NB4 (cell line): Measurements from ENCODE around the gene G0S2.

Experiments
- POLR2A ChIP-seq: IDR thresholded peaks from 2 replicates; pipeline ENCODE4 v1.6.1; 2011; ENCODE audit warnings: mild to moderate bottlenecking; ENCODE audit not compliant: insufficient read length; ENCODE audit errors: extremely low read depth
- TF ChIP-seq, protein P1 (sequence below): IDR thresholded peaks from one replicate; pipeline ENCODE4 v1.5.1; 2012; ENCODE audit warnings: low read depth, low read length
- TF ChIP-seq, protein P2 (sequence below): IDR thresholded peaks from 2 replicates; pipeline ENCODE4 v1.6.1; 2011; ENCODE audit warnings: low read depth, low read length

DNA sequence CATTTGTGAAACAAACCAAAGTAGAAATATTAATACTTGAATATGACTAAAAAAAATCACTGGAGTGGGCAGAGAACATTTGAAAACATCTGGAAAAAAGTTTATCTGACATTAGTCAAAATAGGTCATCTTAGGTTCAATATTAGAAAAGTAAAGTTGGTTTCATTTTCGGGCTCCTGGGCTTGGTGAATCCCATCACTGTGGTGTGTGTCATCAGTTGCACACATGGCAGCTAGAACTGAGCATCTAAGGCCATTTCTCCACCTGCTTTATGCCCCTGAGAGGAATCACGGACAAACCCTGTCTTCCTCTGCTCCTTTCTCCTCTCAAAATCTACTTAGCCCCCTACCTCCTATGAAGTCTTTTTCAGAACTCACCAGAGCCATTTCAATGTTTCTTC lies 34.9 kb downstream of the G0S2 start:
- no peak for TF ChIP-seq POLR2A
- TF ChIP-seq, protein P1, sequence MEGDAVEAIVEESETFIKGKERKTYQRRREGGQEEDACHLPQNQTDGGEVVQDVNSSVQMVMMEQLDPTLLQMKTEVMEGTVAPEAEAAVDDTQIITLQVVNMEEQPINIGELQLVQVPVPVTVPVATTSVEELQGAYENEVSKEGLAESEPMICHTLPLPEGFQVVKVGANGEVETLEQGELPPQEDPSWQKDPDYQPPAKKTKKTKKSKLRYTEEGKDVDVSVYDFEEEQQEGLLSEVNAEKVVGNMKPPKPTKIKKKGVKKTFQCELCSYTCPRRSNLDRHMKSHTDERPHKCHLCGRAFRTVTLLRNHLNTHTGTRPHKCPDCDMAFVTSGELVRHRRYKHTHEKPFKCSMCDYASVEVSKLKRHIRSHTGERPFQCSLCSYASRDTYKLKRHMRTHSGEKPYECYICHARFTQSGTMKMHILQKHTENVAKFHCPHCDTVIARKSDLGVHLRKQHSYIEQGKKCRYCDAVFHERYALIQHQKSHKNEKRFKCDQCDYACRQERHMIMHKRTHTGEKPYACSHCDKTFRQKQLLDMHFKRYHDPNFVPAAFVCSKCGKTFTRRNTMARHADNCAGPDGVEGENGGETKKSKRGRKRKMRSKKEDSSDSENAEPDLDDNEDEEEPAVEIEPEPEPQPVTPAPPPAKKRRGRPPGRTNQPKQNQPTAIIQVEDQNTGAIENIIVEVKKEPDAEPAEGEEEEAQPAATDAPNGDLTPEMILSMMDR = no peak
- TF ChIP-seq, protein P2, sequence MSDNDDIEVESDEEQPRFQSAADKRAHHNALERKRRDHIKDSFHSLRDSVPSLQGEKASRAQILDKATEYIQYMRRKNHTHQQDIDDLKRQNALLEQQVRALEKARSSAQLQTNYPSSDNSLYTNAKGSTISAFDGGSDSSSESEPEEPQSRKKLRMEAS = no peak
